HG03039 (cell line): ENCODE data around the gene FBXW8.

Source experiments
- ATAC-seq: cut with Tn5 transposase; IDR thresholded peaks from one replicate; pipeline ENCODE4 v1.9.1; 2021; ENCODE audit warnings: mild to moderate bottlenecking, moderate library complexity; ENCODE audit not compliant: unreplicated experiment

The FBXW8 gene

DNA sequence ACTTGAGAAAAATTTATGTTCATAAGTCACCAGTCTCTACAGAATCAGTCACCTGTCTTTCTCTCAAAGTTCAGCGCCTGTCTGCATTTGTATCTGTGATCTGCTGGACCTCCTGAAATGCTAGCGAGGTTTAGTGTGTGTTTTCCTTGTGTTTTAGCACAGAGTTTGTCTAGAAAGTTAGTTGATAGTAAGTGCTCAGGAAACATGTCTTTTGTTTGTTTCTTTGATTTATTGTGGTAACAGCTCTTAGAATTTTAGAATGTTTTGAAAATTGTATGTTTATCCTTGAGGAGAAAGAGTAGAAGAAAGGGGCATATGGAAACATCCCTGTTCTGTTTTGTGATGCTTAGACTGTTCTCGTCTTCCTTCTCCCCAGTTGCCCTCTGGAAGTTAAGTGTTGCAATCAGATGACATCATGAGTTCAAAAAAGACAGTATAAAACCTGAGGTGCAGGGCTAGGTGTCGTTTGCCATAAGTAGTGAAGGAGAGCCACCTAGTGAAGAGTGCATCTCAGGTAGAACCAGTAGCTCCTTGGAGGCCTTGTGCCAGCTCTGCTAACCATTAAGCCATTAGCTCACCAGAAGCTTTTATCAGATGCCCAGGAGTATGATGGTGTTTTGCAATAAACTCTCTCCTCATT is 44.8 kb downstream of the FBXW8 start:
- ATAC-seq, result no peak

DNA sequence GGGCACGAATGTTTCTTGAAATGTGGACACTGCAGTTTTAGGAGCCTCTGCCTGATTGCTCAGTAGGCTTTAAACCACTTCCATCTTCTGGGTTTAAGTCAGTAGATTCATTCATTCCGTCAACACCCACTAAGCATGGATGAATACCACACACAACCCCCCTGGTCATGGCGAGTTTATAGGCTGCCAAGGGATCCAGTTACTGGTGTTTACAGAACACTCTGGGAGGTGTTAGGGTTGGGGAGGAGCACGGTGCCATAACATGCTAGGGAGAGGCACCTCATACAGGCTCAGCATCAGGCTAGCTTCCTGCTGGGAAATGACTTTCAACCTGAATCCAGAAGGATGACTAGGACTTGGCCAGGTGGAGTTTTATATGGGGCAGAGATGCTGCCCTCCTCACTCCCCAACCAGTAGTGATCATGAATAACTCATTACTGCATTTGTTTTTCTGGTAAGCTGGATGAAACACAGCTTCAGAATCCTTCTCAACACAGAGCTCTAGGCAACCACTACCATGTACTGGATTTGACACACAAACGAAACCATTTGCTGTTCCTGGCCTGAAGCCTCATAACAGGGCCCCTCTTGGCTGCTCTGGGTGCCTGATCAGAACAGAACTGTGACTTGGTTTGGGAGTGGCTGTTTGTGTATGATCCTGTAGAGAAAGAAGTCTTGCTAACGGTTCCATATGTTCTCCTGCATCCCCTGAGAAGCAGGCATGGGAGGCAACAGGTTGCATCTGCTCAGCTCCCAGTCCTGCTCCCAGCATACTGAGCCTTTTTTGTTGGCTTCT is 47.9 kb downstream of the FBXW8 start:
- ATAC-seq, result no peak

DNA sequence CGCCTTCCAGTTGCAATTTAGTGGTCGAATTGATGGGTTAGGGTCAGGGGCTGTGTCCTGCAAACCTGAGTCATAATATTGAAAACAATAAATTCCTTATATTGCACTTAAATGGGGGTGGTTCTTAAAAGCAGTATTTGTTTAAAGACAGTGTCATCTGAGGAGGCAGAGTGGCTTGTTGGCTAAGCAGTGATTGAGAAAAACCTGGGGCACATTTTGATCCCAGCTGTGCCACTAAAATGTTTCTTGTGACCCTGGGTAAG is 48.4 kb downstream of the FBXW8 start:
- ATAC-seq, result no peak

DNA sequence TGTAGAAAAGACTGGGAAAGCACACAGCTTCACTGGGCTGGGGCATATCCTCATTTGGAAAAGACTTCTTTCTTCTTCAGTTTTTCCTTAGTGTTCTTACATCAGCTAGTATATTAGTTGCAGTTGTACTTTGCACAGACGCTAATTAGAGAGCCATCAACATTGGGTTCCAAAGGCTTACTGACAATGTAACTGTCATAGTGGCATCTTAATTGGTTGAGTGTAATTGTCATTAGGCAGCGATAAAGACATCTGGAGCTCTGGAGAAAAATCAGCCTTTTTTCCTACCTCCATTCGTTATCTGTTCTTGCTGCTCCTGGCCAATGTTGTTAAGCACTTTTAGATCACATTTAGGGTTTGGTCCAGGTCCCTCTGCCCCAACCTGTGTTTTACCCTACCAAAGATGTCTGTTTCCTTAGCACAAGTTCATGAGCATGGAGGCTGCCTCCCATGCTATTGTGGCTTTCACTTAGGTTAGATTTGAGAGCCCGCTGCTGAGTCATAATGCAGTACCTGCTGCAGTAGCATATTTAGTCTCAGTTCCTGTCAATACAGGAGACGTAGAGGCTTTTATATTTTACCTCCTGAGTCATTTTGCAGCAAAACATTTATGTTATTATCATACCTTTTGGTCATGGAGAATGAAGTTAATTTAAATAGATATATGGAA is 49.2 kb downstream of the FBXW8 start:
- peak; percentile 94 for ATAC-seq

DNA sequence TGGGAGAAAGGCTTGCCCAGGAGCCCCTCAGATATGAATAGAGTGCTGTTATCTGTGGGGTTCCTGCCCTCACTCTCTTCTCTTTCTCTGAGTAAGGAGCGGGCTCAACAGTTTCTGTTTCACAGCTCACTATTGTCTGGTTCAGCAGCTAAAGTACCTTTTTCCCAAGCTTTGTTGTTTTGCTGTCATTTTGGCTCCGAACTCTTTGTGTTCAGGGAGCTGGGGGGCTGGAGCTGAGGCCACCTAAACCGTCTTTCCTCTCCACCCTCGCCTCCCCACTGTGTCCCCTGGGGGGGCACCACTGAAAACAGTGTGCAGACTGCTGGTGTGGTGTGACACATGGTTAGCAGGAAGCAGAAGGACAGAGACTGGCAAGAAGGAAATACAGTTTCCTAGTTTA is 51.4 kb downstream of the FBXW8 start:
- ATAC-seq, result no peak

DNA sequence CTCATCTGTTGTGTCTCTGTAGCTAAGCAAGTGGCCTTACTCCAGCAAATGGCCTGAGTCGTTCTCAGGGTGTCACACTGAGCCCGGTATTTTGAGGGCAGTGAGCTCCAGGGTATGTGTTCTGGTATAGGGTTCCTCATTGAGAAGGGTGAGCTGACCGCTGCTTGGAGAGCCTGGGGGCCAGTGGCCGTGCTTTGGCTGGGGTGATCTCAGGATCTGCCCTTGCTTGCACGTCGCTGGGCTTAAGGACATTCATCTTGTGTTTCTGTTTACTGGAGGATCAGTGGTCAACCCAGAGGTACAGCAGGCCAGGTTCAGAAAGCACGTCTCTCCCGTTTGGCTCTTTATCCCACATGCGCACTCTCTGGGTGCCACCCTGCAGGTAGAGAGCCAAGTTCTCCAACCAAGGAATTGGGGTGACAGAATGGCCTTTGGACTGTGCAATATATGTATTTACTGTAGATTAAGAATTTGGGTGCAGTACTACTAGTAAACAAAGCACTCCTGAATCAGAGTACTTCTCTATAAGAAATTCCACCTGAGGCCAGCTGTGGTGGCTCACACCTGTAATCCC is 52.1 kb downstream of the FBXW8 start:
- no peak for ATAC-seq

DNA sequence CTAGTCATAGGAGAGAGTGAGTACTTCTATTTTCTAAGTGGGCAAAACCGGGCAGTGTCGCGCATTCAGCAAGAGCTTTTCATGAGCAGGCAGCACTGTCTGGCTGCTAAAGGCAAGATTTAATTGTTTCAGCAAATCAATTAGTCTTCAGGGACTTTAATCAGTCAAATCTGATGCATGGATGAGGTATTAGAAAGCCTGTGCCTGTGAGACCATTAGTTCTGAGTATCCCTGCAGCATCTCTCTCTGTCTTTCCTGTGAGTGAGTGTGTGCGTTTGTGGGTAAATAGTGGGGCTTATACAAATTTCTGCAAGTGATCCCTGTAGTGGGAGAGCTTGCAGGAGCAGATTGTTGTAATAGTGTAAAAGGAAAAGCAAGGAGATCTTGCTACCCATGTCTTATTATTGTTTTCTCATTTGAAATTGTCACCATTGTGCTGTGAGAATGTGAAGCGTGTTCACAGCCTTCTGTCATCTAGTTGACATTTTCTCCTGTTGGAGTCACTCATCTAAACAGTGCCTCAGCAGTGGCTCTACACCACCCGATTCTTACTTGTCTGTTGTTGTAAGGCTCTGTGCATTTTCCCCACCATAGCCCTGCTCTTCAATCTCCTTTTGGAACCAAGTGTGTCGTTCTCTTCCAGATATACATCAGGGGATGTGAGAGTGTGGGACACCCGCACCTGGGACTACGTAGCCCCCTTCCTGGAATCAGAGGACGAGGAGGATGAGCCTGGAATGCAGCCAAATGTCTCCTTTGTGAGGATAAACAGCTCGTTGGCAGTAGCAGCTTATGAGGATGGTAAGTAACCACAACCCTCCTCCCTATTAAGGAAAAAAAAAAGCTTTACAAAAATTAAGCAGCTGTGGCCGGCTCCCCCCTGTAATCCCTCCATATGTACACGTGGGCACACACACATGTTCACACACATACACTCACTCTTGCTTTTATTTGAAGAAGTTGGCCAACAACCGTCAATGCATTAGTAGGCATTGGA is 53.6 kb downstream of the FBXW8 start:
- no peak for ATAC-seq

DNA sequence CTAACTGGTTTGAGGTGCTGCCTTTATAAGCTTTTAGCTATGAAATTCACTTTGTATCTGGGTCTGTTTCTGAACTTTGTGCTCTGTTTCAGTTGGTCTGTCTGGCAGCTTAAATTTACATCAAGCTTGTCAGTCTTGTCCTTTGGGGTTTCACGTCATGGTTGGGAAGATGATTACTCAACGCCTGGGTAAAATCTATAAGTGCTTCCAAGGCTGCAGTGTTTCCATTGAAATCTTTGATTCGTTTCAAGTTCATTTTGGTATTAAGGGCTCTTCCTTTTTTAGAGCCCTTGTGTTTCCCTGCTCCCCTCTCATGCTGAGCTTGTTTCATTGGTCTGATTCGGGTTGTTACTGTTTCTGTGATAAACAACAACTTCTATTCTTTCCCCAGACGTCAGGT is 58.2 kb downstream of the FBXW8 start:
- ATAC-seq, result no peak

DNA sequence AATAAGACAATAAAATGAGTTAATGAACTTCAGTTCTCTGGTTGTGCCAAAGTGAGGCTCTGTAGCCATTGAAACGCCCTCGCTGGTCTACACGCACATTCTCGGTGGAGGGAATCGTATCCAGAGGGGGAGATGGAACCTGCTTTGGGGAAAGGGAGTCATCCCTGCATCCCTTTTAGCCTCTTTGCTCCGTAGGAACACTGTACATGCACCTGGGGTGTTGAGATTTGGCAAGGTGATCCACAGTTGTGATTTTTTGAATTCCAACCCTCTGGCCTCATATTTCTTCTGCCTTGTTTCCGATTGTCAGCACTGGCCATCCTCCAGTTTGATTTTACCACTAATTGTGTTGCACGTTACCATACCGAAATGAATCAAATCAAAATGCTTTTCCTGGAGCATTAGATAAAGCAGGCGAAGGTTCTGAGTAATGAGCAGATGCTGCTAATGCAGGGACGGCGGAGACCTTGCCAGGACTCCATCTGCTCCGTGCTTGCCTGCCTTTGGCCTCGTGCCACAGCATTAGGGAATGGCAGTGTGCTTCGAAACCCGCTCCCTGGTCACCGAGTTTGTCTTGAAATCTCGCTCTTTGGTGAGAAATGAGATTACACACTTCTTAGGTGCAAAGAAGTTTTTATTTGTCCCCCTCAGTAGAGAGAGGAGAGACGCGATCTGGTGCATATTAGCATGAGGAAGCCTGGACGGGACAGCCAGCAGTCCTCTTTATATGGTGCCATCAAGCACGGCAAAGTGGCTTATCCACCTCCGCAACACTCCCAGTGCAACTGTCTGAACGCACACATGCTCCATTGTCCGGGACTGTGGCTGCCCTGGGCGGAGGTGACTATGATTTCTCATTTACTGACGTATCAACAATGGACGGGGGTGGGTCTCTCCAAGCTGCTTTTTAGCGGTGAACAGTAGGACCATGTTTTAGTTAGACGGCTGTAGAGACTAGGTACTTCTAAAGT is 59.1 kb downstream of the FBXW8 start:
- ATAC-seq, result no peak

DNA sequence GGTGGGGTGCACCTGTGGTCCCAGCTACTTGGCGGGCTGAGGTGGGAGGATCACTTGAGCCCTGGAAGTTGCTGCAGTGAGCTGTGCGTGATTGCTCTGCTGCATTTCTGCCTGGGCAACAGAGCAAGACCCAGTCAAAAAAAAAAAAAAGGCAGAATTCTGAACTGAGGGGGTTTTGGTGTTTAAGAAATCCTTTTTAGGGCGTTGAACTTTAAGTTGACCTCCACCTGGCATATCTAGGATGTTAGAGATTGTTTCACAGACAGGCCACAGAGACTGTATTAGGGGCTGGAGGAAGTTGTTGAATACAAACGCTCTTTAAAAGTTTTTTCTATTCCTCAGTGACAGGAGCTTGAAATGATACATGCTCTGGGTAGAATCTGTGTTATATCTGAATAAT is 60.5 kb downstream of the FBXW8 start:
- ATAC-seq, result no peak

DNA sequence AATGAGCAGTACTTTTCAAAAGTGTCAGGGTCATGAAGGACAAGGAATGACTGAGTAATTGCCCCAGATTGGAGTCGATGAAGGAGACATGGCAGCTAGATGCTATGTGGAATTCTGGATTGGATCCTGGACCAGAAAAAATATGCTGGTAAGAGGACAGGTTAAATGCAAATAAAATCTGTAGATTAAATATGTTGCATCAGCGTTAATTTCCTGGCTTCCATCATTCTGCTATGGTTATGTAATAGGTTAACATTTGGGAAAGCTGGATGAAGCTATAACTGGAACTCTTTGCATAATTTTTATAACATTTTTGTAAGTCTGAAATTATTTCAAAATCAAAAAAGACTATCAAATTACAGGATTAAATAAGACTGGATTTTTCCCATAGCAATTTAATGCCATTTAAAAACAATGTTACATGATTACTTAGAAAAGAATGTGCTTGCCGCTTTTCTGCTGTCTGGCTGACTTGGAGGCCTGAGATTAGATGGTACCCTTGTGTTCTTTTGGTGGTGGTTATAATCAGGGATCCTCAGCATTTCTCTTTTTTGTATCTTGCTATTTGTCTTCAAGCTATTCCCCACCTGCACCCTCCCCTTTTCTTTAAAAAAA is 65.1 kb downstream of the FBXW8 start:
- no peak for ATAC-seq

DNA sequence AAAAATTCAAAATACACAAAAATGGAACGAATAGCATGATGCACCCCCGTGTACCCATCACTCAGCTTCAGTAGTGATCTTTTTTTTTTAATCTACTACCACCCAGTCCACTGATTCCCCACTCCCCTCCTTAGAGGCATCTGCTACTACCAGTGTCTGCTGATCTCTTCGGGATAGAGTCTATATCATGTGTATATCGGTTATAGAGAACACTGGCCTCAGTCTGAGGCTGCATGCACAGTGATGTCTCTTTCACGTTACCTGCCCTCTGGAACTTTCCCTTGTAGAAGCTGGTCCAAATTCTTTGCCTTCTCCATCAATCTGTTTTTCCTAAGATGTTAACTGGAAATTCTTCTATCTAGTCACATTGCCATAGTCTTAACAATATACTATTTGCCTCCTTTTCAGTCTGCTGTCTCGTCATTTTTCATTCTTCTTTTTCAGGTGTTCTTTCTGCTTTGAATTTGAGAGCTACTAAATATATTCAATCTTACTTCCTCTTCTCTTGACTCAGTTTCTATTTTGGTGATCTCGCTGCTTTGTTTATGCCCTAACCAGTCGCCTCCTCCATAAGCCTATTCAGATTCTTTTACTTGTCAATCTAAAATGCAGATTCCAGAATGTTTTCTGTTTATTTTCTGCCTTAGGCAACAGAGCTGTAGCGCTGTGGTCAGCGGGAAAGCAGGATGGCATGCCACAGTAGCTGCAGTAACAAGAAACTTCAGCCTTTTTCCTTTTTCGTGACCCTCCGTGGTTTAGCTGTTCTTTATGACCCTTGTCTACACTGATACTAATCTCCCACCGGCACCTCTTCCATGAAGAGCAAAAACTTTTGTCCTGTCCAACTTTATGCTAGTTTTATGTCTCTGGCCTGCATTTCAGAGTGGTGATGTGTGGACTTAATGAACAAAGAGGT is 67.0 kb downstream of the FBXW8 start:
- ATAC-seq, result no peak

DNA sequence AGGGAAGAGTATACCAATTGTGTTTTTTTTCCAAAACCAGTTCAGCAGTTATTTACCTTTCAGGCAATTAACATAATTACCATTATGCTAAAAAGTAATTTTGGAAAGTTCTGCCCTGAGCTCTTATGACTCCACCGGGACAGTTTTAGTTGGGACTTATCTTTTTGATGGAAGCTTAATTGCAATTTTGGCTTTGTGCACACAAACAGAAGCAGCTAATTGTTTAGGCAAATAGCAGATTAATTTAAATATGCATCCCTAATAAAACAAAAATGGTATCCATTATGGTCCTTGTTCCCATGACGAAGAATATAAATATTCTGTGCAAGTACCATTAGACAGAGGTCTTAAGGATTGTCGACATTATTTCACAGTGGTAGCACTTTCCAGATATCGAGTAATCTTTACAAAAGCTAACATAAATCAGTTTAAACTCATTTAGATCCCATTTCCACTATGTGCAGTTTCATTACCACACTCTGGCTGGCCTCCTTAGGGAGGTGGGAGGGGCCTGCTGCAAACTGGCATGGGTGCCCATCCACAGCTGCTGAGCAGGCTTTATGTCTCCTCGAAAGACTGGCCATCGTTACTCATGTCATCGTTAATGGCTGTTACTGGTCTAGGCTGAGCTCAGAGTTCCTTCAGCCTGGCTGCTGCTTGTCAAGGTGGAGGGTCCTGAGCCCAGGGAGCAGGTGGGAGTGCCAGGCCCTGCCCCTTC is 68.2 kb downstream of the FBXW8 start:
- no peak for ATAC-seq

DNA sequence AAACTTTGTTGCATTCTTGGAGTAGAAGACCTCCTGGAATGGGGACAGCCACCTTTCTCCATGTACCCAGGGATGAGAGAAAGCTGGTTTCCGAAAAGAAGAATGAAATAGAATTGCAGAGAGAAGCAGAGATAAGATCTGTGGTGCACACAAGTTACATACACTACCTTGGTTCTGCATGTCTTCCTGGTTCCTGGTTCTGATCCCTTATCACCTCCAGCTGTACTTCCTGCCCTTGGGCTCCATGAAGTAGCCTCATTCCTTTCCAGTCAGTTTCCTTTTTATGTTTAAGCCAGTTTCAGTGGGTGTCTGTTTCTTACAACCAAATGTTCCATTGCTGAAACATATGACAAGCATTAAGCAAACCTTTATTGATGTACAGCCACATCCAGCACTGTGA is 69.3 kb downstream of the FBXW8 start:
- ATAC-seq, result no peak

DNA sequence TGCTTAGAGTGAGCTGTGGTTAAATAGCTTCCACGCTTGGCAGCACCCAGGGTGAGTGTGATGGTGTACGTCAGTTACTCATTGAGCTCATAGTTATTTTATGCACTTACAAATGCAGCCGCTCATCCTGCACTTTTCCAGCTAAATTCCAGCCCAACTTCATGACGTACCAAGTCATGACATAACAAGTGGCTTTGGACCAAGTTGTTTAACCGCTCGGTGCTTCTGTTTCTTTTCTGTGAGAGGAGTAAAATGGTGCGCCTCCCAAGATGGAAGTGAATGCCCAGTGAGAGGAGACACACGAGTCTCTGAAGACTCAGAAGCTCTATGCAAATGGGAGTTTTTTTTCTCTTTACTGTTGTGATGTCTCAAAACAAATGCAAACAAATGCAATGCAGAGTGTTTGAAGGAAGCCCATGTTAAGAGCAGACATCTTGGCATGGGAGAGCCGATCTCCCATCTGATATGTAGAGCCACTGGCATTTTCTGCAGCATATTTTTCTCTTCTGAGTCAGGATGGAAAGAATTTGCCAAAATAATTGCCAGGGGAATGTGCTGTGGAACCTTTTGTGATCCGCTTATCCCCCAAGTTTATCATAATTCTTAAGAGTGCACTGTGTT is 72.2 kb downstream of the FBXW8 start:
- no peak for ATAC-seq

DNA sequence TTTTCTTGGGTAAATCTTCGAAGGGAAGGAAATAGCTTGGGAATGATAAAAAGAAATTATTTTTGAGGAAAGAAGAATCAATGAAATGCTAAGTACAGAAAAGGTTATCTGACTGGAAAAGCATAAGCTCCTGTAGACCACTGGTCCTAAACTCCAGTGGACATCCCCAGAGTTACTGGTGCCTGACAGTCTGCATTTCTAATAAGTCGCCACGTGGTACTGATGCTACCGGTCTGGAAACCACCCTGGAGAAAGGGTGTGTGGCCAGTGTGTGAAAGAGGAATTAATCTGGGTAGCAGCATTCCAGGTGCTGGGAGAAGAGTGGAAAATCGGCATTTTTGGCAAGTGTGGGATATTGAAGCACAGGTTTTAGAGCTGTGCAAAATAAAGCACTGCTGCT is 73.3 kb downstream of the FBXW8 start:
- no peak for ATAC-seq

DNA sequence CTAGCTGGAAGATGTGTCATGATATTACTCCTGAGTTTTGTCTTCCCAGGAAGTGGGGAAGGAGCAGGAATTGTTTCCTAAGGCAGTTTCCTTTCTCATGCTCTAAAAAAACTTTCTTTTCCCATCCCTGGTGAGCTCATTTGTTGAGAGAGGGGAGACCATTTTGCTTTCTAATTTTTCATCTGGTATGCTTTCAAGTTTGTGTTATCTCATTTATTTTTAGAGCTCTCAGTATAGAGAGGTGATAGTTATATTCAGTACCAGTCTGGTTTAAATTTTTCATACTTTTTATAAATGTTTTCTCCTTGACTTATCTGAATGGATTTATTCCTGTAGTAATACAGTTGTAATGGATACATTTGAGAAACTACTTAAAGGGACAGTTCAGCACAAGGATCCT is 79.6 kb downstream of the FBXW8 start:
- ATAC-seq, result no peak
